HL-60/S4 treated with phorbol 12-myristate 13-acetate at 8.2 ng/mL for 4 days and 3 days (cell line): ENCODE measurements around the gene RHBDF2.

Experiments
- in situ Hi-C: fragments of 300-500 bp; cut with MboI; formaldehyde crosslinking; loops from 2 replicates; pipeline ENCODE4 v1.15.0; 2022; ENCODE audit warnings: low sequenced_read_pairs

RHBDF2 gene

DNA sequence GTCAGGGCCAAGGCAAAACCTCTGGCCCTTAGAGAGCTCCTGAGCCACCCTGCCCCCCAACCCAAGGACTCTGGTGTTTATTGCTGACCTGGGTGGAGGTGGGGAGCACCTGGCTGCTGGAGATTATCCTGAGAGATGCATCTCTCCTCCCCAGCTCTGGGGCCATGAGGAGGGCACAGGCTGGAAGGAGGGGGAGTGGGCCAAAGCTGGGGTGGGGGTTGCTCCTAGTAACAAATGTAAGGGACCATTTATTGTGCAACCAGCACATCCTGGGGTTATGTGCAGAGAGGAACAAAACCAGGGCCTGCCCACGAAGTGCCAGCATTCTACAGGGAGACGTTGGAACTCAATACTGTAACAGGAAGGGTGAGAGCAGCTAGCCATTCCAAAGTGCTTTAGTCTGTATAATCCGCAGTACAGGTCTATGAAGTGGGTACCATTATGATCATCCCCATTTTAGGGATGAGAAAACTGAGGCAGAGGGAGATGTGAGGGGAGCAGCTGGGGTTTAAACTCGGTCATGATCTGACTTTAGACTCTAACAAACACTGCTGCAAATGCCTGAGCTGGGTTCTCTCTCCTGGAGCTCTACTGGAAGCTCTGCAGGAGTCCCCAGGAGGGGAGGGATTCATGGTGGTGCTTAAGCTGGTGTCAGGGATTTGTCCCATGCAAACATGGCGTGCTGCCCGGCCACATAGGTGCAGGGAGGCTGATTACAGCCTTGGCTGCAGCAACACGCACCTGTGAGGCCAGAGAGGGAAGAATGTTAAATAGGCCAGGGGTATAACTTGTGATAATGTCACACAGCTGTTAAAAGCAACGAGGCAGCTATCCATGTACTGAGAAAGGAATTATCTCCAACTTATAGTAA is 1.4 kb upstream of the RHBDF2 start:
- in situ Hi-C loops: no loop called here

DNA sequence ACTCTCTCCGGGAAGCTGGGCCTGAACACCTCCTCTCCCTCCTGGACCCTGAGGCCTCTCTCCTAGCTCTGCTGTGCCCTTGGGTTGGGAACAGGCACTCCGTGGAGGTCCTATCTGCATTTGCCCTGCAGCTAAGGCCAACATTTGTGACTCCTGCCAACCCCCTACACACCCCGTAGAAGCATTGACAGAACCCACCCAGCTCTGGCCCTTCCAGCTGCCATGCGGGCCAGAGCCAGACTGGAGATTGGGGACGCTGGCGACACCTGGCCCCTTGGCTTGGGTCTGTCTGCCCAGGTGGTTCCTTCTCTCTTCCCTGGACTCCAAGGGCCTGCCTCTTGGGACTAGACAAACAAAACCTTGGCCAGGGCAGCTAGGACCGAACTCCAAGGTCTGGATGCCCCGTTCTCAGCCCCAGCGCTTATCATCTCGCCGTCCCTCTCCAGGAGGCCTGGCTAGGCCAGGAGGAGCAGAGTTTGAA is 644 bp upstream of the RHBDF2 start:
- in situ Hi-C loops: no loop called here

DNA sequence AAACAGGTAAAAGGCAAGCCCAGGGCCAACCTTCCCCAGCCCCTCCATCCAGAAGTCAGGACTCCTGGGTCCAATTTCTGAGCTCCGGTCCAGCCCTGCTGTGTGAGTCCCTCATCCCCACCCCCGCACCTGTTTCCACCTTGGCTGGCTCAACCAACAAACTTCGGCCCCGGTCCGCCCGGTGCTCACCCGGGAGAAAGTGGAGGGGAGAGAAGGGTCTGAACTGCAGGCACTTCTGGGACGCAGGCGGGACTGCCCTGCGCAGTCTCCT is 541 bp downstream of the RHBDF2 start:
- in situ Hi-C loops: no loop called here

DNA sequence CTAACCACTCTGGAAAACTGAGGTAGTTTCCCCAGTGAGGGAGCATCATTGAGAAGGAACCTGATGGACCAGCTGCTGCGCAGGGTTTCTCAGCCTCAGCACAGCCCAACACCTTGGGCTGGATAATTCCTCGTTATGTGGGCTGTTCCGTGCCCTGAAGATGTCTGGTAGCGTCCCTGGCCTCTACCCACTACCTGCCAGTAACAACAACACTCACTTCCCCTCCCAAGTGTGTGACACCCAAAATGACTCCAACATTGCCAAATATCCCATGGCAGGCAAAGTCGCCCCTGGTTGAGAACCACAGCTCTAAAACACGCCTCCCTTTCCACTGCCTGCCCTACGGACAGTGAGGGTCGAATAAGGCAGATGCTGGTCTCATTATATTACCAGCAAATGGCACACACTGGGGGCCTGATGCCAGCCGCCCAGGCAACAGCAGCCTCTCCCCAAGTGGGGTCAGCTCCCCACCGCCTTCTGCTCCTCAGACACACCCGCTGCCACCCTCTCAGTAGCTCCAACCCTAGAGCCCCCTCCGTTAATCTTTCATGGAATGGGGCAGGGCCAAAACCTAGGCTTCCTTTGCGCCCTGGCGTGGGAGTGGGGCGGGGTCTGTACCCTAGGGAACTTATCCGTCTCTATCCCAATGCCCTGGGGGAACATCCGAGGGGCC is 1.0 kb downstream of the RHBDF2 start:
- in situ Hi-C loops: no loop called here

DNA sequence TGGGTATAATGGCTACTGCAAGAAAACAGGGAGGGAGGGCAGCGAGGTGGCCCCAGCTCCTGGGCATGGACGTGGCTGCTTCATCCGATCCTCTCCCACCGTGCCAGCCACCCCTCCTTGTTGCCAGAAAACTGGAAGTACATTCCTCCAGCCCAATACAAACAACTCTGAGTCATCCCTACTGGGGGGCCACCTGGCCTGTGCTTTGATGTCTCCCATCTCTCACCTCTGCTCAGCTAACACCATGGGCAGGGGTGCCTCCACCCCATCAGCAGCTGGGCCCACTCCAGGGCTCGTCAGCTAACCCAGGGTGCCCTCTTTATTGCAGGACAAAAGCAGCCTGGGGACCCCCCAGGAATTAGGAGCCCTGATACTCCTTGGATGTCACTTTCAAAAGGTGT is 2.0 kb downstream of the RHBDF2 start:
- in situ Hi-C loops: no loop called here

DNA sequence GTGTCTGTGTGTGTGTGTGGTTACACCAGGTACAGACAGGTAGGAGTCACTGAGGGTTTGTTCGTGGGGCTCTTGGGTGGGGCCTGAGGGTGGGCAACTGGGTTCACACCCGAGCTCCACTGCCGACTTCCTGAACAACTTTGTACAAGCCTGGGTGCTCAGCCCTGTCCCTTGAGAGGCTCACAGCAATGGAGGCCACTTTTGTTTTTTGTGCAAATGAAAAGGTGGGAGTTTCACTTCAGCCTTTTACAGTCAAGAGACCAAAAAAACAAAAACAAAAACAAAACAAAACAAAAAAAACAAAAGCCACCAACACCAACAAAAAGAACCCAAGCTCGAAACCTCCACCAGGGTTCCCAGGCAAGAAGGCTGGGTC is 2.4 kb downstream of the RHBDF2 start:
- in situ Hi-C loops: no loop called here

DNA sequence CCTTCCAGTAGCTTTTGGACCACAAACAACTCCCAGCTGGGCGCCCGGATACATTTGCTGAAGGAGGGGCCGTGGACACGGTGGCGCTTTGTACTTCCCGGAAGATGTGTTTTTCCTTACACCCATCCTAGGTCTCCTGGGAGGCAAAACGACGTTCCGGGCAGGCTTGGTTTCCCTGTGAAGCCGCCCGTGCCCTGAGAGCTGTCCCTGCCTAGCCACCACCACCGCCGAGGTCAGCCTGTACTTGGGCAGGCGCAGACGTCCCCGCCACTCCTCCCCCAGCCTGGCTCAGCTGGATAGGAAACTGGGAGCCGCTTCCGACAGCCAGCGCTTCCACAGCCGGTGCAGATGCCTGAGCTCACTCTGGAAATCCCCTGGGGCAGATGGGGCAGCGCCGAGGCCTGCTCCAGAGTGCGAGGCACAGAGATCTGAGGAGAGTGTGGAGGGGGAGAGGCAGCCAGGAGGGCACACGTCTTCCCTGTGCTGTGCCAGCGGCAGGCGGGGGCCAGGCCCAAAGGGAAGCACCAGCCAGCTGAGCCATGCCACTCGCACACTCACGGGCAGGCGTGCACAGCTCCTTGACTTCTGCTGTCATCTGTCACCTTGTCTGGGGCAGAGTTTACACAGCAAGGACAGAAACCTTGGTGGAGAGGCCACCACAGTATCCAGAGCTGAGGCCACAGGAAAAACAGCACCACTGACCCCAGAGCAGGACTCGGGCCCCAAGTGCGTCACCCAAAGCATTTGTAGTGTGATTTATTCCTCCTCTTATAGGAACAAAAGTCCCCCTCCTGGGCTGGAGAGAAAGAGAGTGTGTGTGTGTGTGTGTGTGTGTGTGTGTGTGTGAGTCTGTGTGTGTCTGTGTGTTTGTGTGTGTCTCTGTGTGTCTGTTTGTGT is 3.0 kb downstream of the RHBDF2 start:
- in situ Hi-C loops: no loop called here

DNA sequence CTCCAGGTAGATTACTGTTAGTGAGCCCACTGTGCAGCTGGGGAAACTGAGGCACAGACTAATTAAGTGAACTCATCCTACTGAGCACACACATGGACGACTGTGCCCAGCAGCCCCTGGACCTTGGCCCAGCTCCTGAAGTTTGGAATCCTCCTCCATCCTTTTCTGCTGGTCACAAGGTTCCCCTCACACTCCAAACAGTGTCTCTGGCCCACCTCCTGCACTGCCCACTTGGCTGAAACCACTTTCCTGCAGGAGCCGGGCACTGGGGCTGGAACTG is 3.6 kb downstream of the RHBDF2 start:
- in situ Hi-C loops: no loop called here

DNA sequence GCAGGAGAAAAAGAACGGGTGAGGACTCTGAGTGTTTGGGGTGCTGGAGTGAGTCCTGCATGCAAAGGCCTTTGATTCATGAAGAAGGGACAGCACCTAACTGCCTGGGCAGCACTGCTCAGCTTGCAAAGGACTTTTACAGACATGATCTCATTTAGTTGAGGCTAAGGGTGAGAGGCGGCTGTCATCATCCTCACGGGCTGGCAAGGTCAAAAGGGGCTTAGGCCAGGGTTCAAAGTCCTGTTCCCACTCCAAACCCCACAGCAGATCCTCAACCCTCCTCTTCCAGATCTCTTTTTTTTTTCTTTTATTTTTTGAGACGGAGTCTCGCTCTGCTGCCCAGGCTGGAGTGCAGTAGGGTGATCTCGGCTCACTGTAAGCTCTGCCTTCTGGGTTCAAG is 4.8 kb downstream of the RHBDF2 start:
- in situ Hi-C loops: no loop called here

DNA sequence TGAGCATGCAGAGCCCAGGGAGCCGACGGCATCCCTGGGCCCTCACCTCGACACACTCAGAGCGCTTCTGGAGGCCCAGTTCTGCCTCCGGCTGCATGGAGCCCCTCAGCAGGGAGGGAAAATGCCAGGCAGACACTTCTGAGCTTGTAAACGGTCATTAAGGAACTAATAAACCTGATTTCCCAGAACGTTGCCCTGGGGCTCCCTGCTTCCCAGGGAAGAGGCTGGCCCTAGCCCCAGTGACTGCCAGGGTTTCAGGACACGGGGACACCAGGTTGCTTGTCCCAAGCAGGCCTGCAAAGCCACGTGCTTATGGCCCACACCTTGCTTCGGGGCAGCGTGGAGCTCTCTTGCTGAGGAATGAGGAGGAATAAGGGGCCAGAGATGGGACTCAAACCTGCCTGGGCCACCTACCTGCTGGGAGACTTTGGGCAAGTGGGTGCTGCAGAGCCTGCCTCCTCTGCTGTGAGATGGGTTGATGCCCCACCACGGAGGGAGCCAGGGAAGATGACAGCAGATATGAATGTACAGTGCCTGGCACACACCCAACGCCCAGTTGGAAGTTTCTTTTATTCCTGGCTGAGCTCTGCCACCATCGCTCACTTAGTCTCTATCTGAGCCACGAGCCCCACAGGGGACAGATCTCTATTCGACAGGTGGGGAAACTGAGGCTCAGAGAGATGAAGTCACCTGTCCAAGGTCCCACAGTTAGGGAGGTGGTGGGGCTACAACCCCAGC is 5.4 kb downstream of the RHBDF2 start:
- in situ Hi-C loops: no loop called here

DNA sequence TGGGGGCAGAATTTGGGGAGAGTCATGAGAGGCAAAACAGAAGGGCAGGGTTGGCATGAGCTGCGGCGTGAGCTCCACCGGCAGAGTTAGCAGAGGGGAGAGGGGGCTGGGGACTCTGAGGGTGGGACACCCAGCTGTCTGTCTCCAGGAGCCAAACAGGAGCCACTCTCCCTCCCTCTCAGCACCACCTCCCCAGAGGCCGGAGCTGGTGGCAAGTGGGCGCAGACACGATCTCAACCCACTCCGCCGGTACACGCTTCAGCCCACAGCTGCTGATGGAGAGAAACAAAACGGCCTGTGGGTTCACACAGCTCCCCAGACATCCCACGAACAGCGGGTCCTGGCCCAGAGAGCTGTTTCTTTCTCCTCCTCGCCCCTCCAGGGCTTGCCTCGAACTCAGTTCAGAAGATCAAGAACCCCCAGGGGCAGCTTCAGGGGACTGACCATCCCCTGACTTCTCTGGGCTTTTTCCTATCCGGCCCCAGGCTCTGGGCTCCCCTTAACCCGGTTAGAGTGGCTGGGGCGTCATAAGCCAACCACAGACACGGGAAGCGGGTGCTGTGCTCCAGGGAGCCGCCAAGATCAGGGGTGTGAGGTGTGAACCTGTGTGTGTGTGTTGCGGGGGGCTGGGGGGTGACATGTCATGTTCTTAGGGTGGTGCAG is 7.6 kb downstream of the RHBDF2 start:
- in situ Hi-C loops: no loop called here

DNA sequence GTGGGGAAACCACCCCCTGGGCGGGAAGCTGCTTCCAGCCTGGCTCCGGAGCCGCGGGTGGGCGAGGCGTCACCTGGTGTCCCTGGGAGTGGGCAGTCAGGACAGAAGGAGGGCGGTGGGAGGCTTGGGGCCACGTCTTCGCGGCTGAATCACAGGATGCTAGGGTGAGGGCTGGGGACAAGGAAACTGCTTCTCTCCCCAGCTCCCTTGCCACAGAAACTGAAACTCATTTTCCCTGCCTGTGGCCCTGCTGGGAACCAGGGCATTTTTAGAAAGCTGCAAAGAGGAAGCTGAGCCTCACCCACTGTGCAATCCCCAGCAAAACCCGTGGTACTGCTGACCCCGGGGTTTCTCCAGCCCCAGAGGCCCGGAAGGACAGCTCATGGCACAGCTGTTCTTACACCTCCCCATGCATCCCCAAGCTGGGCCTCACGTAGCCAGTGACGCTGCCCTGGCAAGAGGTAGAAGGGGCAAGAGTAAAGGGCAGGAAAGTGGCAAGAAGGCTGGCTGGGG is 8.2 kb downstream of the RHBDF2 start:
- in situ Hi-C loops: no loop called here

DNA sequence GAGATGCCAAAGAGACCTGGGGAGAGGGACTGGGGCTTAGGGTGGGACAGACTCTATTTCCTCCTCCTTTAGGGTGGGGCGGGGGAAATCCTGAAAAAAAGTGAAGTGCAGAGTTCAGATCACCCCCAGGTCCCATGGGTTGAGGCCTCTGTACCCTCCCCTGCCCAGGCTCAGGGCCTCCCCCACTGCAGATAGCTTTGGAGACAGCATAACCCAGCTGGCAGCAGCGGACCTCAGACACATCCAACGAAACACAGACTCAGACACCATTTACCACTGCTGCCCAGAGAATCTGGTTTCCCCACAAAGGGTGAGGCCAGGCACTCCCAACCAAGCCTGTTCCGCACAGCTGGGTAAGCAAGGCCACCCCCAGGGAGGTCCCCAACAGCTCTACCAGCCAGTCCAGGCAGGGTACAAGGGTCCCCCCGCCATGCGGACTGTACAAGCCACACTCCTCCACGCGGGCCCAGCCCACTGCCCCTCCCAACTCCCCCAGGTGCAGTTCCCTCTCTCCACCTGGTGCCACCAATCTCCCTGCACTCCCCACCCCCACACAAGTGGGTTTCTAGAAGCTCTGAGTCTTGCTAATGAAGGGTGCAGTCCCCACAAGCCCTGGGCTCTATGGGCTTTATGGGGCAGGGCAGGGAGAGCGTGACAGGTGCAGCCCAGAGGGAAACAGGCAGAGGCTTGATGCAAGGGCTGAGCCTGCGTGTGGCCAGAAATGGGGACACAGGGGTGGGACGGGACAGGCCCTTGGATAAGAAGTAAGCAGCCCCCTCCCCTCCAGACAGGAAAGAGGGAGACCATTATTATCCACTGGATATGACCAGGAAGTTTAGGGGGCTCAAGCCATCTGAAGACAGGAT is 8.9 kb downstream of the RHBDF2 start:
- in situ Hi-C loops: no loop called here

DNA sequence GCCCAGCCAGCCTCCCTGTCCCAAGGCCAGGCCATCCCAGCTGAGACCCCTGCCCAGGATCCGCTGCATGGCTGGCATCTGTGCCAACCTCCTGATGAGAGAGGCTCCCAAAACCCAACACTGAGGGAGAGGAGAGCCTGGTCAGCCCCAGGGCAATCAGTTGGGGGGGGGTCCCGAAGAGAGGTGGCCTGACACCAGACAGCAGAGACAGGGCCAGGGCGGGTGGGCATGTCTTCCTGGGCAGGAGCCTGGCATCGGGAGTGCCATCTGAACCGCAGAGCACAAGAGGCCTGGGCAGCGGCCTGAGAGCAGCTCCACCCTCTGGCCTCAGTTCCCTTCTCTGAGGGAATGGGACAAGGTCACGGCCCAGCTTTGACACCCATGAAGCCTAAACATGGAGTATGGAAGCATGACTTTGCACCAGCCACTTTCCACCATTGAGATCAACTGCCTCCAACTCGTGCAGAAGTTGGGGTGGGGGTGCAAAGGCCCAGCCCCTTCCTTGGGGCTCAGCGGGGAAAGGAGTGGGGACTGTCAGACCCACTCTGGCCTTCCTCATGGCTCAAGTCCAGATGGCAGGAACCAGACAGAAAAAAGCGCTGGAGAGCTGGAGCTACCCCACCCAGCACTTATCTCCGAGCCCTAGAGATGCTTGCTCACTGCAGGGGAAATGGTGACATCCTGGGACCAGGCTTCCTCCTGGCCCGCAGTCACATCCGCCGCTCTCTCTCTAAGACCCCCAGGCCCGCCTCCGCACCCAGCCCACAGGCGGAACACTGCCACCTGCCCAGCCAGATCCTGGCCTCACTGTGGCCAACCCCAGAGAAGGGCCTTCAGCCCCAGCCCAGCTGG is 9.7 kb downstream of the RHBDF2 start:
- in situ Hi-C loops: no loop called here

DNA sequence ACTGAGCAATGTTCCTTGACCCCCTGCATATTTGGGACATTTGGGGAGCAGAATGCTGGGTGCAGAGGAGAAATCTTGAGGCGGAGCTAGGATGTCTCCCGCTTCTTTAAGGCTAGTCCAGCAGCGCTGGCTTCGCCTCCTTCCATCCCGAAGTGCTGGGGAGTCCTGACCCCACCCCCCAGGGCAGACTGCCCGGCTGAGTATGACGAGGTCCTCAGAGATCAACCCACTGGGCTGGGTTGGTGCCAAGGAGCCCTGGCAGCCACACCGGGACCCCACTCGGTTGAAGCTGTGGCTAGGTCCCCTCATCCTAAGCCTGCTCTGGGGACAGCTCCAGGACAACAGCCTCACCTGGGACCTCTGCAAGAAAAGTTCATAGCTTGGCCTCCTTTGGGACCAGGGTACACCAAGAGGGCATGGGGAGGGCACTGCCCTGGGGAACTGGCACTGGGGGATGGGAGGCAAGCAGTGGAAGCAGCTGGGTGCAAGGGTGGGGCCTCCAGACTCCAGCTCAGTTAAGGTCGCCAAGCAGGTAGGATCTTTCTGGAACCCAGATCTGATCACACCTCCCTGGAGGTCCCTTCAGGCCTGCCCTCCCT is 11.0 kb downstream of the RHBDF2 start:
- in situ Hi-C loops: no loop called here

DNA sequence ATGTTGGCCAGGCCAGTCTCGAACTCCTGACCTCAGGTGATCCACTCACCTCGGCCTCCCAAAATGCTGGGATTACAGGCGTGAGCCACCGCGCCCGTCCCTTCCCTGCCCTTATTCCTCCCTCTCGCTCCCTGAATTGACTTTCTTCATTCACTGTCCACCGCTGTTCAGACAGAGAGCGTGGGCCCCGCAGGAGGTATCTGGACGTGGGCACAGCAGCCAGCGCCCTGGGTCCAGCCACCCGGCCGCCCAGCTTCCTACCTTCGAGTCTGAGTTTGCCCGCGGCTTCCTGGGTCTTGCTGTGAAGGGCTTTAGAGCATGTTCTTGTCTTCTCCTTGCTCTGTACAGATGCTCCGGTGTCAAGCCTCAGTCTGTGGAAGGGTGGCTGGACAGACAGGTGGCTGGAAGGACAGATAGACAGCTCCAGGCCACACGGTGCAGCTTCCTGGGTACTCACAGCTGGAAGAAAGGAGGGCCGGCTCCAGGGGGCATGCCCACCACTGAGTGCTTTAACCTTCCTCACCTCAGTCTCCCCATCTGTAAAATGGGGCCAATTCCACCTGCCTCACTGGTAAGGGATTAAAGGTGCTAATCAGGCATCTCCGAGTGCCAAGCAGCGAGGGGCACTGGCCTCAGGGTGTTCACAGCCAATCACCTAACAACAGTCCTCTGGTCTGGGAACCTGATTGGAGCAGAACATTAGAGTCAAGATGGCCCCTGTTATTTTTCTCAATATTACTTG is 13.6 kb downstream of the RHBDF2 start:
- in situ Hi-C loops: no loop called here

DNA sequence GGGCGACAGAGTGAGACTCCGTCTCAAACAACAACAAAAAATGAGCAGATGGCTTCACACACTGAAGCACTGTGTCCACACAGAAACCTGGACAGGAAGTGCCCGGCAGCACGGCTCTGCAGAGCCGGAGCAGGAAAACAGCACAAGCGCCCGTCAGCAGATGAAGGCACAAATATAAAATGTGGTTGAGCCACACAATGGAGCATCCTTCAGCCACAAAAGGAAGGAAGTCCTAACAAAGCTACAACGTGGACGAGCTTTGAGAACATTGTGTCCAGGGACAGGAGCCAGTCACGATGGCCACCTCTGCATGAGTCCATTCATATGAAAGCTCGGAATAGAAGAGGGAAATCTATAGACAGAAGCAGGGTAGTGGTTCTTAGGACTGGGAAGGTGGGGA is 15.7 kb downstream of the RHBDF2 start:
- in situ Hi-C loops: no loop called here
